HCT116 (cell line): ENCODE results near the gene ST6GALNAC5.

Experiments
- EGR1 ChIP-seq: IDR thresholded peaks from 2 replicates; pipeline ENCODE4 v1.6.1; 2012; ENCODE audit warnings: low read depth
- EZH2 ChIP-seq: fragments of 200-600 bp; sonication (generic); IDR thresholded peaks from 2 replicates; pipeline ENCODE4 v1.6.1; 2017; ENCODE audit warnings: antibody characterized with exemption, mixed run types
- FOSL1 ChIP-seq: IDR thresholded peaks from 2 replicates; pipeline ENCODE4 v1.6.1; 2012; ENCODE audit warnings: low read depth
- MAX ChIP-seq: IDR thresholded peaks from 2 replicates; pipeline ENCODE4 v1.6.1; 2012
- POLR2AphosphoS5 ChIP-seq: IDR thresholded peaks from 2 replicates; pipeline ENCODE4 v1.6.1; 2011; ENCODE audit warnings: mild to moderate bottlenecking, low read depth, low read length, moderate library complexity
- ZBTB33 ChIP-seq: IDR thresholded peaks from 2 replicates; pipeline ENCODE4 v1.6.1; 2011; ENCODE audit warnings: mild to moderate bottlenecking, low read length, moderate library complexity; ENCODE audit not compliant: insufficient replicate concordance; ENCODE audit errors: extremely low read depth
- ZNF274 ChIP-seq: fragments of 200-500 bp; sonication (Bioruptor generic); IDR thresholded peaks from 2 replicates; pipeline ENCODE4 v1.6.1; 2014; ENCODE audit warnings: mild to moderate bottlenecking, low read depth, low read length, inconsistent platforms
- TF ChIP-seq, protein P1 (sequence below), 3 experiments: fragments of 200-600 bp in 1 of 3; sonication (generic) in 1 of 3; IDR thresholded peaks in 2 of 3; conservative IDR thresholded peaks in 1 of 3; 2 replicates each; pipeline ENCODE4 v1.5.1; 2012 to 2017; ENCODE audit warnings: low read depth in 2 of 3, low read length in 2 of 3, antibody characterized with exemption in 1 of 3, borderline replicate concordance in 1 of 3, control low read depth in 1 of 3, mild to moderate bottlenecking in 1 of 3, mixed read lengths in 1 of 3, mixed run types in 1 of 3, moderate library complexity in 1 of 3; ENCODE audit not compliant: insufficient read depth in 1 of 3

DNA sequence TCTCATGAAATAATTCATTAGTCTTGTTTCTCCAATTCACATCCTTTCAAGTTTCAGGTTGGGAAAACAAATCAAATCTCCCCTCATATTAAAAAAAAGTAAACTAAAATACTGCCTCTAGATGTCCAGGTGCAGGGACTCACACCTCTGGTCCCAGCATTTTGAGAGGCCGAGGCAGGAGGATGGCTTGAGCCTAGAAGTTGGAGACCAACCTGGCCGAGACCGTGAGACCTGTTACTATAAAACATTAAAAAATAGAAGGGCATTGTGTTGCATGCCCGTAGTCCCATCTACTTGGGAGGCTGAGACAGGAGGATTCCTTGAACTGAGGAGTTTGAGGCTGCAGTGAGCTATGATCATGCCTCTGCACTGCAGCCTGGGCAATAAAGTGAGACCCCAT lies 61.9 kb downstream of the ST6GALNAC5 start:
- TF ChIP-seq ZNF274: no peak
- TF ChIP-seq, protein P1, sequence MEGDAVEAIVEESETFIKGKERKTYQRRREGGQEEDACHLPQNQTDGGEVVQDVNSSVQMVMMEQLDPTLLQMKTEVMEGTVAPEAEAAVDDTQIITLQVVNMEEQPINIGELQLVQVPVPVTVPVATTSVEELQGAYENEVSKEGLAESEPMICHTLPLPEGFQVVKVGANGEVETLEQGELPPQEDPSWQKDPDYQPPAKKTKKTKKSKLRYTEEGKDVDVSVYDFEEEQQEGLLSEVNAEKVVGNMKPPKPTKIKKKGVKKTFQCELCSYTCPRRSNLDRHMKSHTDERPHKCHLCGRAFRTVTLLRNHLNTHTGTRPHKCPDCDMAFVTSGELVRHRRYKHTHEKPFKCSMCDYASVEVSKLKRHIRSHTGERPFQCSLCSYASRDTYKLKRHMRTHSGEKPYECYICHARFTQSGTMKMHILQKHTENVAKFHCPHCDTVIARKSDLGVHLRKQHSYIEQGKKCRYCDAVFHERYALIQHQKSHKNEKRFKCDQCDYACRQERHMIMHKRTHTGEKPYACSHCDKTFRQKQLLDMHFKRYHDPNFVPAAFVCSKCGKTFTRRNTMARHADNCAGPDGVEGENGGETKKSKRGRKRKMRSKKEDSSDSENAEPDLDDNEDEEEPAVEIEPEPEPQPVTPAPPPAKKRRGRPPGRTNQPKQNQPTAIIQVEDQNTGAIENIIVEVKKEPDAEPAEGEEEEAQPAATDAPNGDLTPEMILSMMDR (IDR thresholded peaks at IDR 0.05 in 2 of 3, conservative IDR thresholded peaks at IDR 0.05 in 1 of 3; ENCODE audit: borderline replicate concordance in 1 of 3, insufficient read depth in 1 of 3, low read depth in 2 of 3, low read length in 2 of 3): no peak
- TF ChIP-seq MAX: no peak
- no peak for TF ChIP-seq ZBTB33
- no peak for TF ChIP-seq EZH2
- TF ChIP-seq FOSL1: no peak
- TF ChIP-seq POLR2AphosphoS5: no peak
- TF ChIP-seq EGR1: no peak
